HepG2 (cell line): ENCODE results near the gene WSB1. TPM values are rescaled to one million over a fixed set of nuclear protein-coding genes. Genes with fewer than 3 reads are reported as not detected.
A peak's percentile ranks its signal among the peaks of the same experiment; 100 is the strongest.

Experiments
- AGO1 ChIP-seq: fragments of 200-400 bp; formaldehyde crosslinking; IDR thresholded peaks from 2 replicates; pipeline ENCODE4 v1.6.1; 2017; ENCODE audit warnings: mild to moderate bottlenecking, low read depth, low read length, moderate library complexity; ENCODE audit not compliant: poor library complexity, severe bottlenecking
- AHR ChIP-seq: IDR thresholded peaks from 2 replicates; pipeline ENCODE4 v1.6.1; 2018; ENCODE audit warnings: missing genetic modification reagents, missing compliant biosample characterization
- ATAD3A ChIP-seq: sonication (generic); formaldehyde crosslinking; IDR thresholded peaks from 2 replicates; pipeline ENCODE4 v1.4.0; 2020; ENCODE audit warnings: missing genetic modification reagents
- BCLAF1 ChIP-seq: fragments of 450-650 bp; IDR thresholded peaks from 2 replicates; pipeline ENCODE4 v1.6.1; 2017; ENCODE audit warnings: mild to moderate bottlenecking
- HMGXB4 ChIP-seq, 2 experiments: sonication (generic) in 1 of 2; formaldehyde crosslinking in 1 of 2; IDR thresholded peaks; 2 replicates each; pipeline versions ENCODE4 v1.4.0 to v1.6.1; 2018 to 2020; ENCODE audit warnings: missing genetic modification reagents in 2 of 2, borderline replicate concordance in 1 of 2, low read depth in 1 of 2, mild to moderate bottlenecking in 1 of 2, missing biosample characterization in 1 of 2
- JDP2 ChIP-seq: sonication (generic); formaldehyde crosslinking; IDR thresholded peaks from 2 replicates; pipeline ENCODE4 v1.8.1; 2022; ENCODE audit warnings: missing genetic modification reagents, borderline replicate concordance
- MAFF ChIP-seq: IDR thresholded peaks from 2 replicates; pipeline ENCODE4 v1.6.1; 2011; ENCODE audit warnings: low read depth, low read length, improper control_type of control experiment
- NFIB ChIP-seq: sonication (generic); formaldehyde crosslinking; IDR thresholded peaks from 2 replicates; pipeline ENCODE4 v1.9.0; 2021; ENCODE audit warnings: missing genetic modification reagents, mild to moderate bottlenecking, borderline replicate concordance
- PAWR ChIP-seq: sonication (generic); formaldehyde crosslinking; IDR thresholded peaks from 2 replicates; pipeline ENCODE4 v1.4.0; 2020; ENCODE audit warnings: missing genetic modification reagents, mild to moderate bottlenecking, borderline replicate concordance
- PHB2 ChIP-seq: fragments of 450-650 bp; IDR thresholded peaks from 2 replicates; pipeline ENCODE4 v1.6.1; 2018; ENCODE audit not compliant: partially characterized antibody
- RORA ChIP-seq: sonication (generic); formaldehyde crosslinking; IDR thresholded peaks from 2 replicates; pipeline ENCODE4 v1.5.0; 2020; ENCODE audit warnings: mild to moderate bottlenecking, missing genetic modification reagents, moderate library complexity
- ZBTB25 ChIP-seq: IDR thresholded peaks from 2 replicates; pipeline ENCODE4 v1.6.1; 2018; ENCODE audit warnings: missing genetic modification reagents
- ZBTB37 ChIP-seq: sonication (generic); formaldehyde crosslinking; IDR thresholded peaks from 2 replicates; pipeline ENCODE4 v1.4.0; 2020; ENCODE audit warnings: mild to moderate bottlenecking, missing genetic modification reagents
- ZBTB39 ChIP-seq: sonication (generic); formaldehyde crosslinking; IDR thresholded peaks from 2 replicates; pipeline ENCODE4 v1.5.0; 2020; ENCODE audit warnings: missing genetic modification reagents
- ZNF484 ChIP-seq: sonication (generic); formaldehyde crosslinking; IDR thresholded peaks from 2 replicates; pipeline ENCODE4 v1.5.1; 2020; ENCODE audit warnings: mild to moderate bottlenecking, low read depth, missing genetic modification reagents, borderline replicate concordance
- ZNF549 ChIP-seq: sonication (generic); formaldehyde crosslinking; IDR thresholded peaks from 2 replicates; pipeline ENCODE4 v1.5.0; 2020; ENCODE audit warnings: missing genetic modification reagents
- ZNF839 ChIP-seq: sonication (generic); formaldehyde crosslinking; IDR thresholded peaks from 2 replicates; pipeline ENCODE4 v1.4.0; 2020; ENCODE audit warnings: missing genetic modification reagents, mild to moderate bottlenecking, borderline replicate concordance
- ZZZ3 ChIP-seq: sonication (generic); formaldehyde crosslinking; IDR thresholded peaks from 2 replicates; pipeline ENCODE4 v1.4.0; 2020; ENCODE audit warnings: missing genetic modification reagents, mild to moderate bottlenecking, borderline replicate concordance
- polyA plus RNA-seq, 8 experiments: library from polyadenylated mRNA; depleted of rRNA in 3 of 8; stranded (reverse) in 7 of 8; unstranded in 1 of 8; fragments of >200 nt; fragmentation: Illumina TruSeq in 4 of 8; extraction: Trizol in 4 of 8; gene quantifications; 2 replicates each; pipeline versions ENCODE4 v1.2.1 to v1.2.3, GENCODE V29; 2011 to 2016; ENCODE audit warnings: low read depth in 4 of 8, missing spikeins in 1 of 8, mixed read lengths in 1 of 8; ENCODE audit not compliant: insufficient read depth in 1 of 8
- total RNA-seq, 5 experiments: library from RNA; depleted of rRNA; stranded (reverse); fragments of >200 nt; fragmentation: Illumina TruSeq; extraction: Trizol; gene quantifications; 2 replicates each; pipeline ENCODE4 v1.2.3, GENCODE V29; 2016; ENCODE audit warnings: low read depth in 1 of 5

Gene WSB1
- total and polyA plus RNA-seq, 2 of the 13 experiments (the other 11 are each of a cell fraction or from before 2014, with no cell fraction given), result 81.3 to 294 TPM

GRCh38 chr17:27332485-27333409 lies 38.8 kb downstream of the WSB1 start (continued):
- 0 out of 2 replicates have a peak, but pooled peaks have one; percentile 42 for TF ChIP-seq ZBTB37 (CRISPR knock-in tag)
- no peak for TF ChIP-seq ZBTB39 (CRISPR knock-in tag)
- no peak for TF ChIP-seq PAWR (CRISPR knock-in tag)
- peak; percentile 94; a peak in 3 of 4 replicates for TF ChIP-seq HMGXB4 (CRISPR knock-in tag; IDR thresholded peaks at IDR 0.05; ENCODE audit: borderline replicate concordance in 1 of 2, low read depth in 1 of 2)
- no peak; the same call in 1 of the 2 replicates for TF ChIP-seq AHR (CRISPR knock-in tag)
- no peak for TF ChIP-seq ZNF549
- peak; percentile 83; the same call in 1 of the 2 replicates for TF ChIP-seq ZZZ3 (CRISPR knock-in tag)
- no peak for TF ChIP-seq PHB2
- TF ChIP-seq ATAD3A (CRISPR knock-in tag), result no peak
- no peak for TF ChIP-seq RORA (CRISPR knock-in tag)
- TF ChIP-seq AGO1, result no peak
- TF ChIP-seq BCLAF1, result no peak
- TF ChIP-seq ZBTB25, result no peak
- TF ChIP-seq ZNF484, result no peak
- no peak for TF ChIP-seq ZNF839 (CRISPR knock-in tag)
- no peak for TF ChIP-seq MAFF
- TF ChIP-seq JDP2, result no peak
- no peak for TF ChIP-seq NFIB (CRISPR knock-in tag)
